Measurements from ENCODE around the gene SYT14.

Gene SYT14

DNA sequence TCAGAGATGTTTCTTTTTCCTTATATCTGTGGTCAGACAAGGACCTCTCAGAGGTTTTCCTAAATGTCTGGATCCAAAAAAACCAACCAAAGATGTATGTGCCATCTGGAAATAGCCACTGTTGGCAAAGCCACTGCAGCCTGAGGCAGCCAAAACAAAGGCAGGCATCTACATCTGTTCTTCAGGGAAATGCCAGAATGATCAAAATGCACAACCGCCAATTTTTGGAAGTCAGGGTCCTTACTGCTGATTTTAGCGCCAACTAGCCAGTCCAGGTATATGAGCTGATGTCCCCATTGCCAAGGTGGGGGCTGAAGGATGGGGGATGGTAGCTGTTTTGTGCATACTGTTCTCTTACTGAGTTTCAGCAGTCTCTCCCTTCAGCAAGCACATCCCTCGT lies 45.9 kb downstream of the SYT14 start:
- Histone ChIP-seq H3K36me3 (no peaks in the 10 kb centered on the region), H3K4me1 (no peaks in the 10 kb centered on the region), H3K4me3 (no peak overlapping the region), H3K27ac (no peak overlapping the region), H3K9me3 (peaks cover 0 to 6% (median 0%) of the 10 kb centered on the region in 3 donors), H3K27me3 (no peaks in the 10 kb centered on the region)
- TF ChIP-seq, protein P1, sequence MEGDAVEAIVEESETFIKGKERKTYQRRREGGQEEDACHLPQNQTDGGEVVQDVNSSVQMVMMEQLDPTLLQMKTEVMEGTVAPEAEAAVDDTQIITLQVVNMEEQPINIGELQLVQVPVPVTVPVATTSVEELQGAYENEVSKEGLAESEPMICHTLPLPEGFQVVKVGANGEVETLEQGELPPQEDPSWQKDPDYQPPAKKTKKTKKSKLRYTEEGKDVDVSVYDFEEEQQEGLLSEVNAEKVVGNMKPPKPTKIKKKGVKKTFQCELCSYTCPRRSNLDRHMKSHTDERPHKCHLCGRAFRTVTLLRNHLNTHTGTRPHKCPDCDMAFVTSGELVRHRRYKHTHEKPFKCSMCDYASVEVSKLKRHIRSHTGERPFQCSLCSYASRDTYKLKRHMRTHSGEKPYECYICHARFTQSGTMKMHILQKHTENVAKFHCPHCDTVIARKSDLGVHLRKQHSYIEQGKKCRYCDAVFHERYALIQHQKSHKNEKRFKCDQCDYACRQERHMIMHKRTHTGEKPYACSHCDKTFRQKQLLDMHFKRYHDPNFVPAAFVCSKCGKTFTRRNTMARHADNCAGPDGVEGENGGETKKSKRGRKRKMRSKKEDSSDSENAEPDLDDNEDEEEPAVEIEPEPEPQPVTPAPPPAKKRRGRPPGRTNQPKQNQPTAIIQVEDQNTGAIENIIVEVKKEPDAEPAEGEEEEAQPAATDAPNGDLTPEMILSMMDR (IDR thresholded peaks at IDR 0.05), result no peak
- intact Hi-C loops (cut with DNase I; ENCODE audit: low total_unique reads), result no loop called here
- DNase-seq, result no peak

DNA sequence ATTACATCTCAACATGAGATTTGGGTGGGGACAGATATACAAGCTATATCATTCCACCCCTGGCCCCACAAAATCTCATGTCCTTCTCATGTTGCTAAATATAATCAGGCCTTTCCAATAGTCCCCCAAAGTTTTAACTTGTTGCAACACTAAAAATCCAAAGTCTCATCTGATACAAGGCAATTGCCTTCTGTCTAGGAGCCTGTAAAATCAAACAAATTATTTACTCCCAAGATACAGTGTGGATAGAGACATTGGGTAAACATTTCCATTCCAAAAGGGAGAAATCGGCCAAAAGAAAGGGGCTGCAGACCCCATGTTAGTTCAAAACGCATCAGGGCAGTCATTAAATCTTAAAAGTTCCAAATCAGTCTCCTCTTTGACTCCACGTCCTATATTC lies 47.0 kb downstream of the SYT14 start:
- Histone ChIP-seq H3K36me3 (no peaks in the 10 kb centered on the region), H3K27me3 (no peaks in the 10 kb centered on the region), H3K9me3 (peaks cover 0 to 6% (median 0%) of the 10 kb centered on the region in 3 donors), H3K4me1 (no peaks in the 10 kb centered on the region), H3K27ac (no peak overlapping the region), H3K4me3 (no peak overlapping the region)
- intact Hi-C loops (cut with DNase I; ENCODE audit: low total_unique reads), result no loop called here
- TF ChIP-seq, protein P1 (IDR thresholded peaks at IDR 0.05), result no peak
- no peak for DNase-seq

DNA sequence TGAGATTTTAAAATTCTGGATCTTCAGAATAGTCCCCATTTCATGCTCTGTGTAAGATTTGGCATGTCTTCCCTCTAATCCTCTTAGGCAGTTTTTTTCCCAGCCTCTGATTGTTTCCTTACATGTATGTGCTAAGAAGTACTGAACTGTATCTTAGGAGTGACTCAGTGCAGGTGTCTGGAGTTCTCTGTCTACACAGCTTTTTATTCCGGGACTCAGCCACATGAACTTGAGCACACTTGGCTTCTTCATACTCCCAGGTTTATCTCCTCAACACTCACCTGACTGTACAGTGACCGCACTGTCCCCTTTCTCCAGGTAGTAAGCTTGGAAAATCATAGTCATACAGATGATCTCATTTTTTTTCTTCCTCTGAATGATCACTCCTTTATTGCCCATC lies 50.7 kb downstream of the SYT14 start:
- no peaks in the 10 kb centered on the region for H3K36me3 ChIP-seq
- peaks cover 0 to 6% (median 0%) of the 10 kb centered on the region in 3 donors for H3K9me3 ChIP-seq
- intact Hi-C loops (cut with DNase I; ENCODE audit: low total_unique reads), result no loop called here
- H3K4me3 ChIP-seq, result no peak overlapping the region
- DNase-seq, result no peak
- H3K27ac ChIP-seq, result no peak overlapping the region
- H3K4me1 ChIP-seq, result no peaks in the 10 kb centered on the region
- no peaks in the 10 kb centered on the region for H3K27me3 ChIP-seq
- TF ChIP-seq, protein P1 (IDR thresholded peaks at IDR 0.05), result no peak

DNA sequence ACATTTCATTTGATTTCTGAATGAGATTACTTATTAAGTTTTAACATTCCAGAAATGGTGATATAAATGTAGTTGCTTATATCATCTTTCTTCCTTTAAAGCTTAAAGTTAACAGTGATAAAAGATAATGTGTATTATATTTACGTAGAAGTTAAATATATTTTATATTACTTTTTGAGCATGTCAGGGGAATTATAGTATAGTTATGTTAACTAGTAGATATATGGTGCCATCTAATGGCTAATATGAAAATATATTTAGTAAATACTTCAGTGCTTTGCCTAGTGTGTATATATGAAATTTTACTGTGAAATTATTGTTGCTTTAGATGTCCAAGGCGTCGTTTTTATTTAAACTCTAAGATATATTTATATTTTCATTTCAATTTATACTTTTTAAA lies 51.5 kb downstream of the SYT14 start:
- H3K4me3 ChIP-seq, result no peak overlapping the region
- H3K4me1 ChIP-seq, result no peaks in the 10 kb centered on the region
- peaks cover 0 to 6% (median 0%) of the 10 kb centered on the region in 3 donors for H3K9me3 ChIP-seq
- no peak for DNase-seq
- no peaks in the 10 kb centered on the region for H3K36me3 ChIP-seq
- intact Hi-C loops (cut with DNase I; ENCODE audit: low total_unique reads), result no loop called here
- no peaks in the 10 kb centered on the region for H3K27me3 ChIP-seq
- no peak overlapping the region for H3K27ac ChIP-seq
- TF ChIP-seq, protein P1 (IDR thresholded peaks at IDR 0.05), result no peak

DNA sequence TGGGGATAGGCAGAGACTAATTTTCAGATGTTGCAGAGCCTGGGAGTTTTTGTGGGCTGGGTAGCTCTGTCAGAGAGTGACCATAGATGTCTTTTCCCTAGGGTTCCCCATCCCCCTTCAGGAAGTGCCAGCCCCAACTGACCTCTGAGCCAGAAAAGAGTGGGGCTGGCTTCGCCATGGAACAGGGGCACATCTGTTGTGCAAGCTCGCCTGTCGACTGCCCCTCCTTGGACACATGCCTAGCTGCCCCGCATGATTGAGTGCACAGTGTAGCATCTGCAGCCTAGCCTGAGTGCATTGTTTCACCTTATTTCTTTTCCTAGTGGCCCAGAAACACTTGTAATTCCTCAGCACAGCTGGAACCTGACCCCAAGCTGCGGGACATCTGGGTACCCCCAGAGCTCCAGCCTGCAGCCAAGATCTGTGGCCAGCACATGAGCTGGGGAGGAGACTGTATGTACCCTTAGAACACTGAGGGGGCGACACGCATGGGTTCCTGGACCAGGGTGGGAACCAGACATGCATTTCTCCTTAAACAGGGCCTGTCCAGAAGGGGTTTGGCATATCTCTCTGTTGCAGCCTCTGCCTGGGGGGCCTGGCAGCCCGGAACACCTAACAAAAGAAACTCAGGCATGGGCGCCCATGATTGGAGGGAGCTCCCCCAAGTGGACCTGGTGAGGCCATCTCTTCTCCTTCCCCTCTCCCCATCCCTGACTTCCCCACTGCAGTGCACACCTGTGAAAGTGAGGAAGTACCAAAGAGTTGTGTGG lies 55.2 kb downstream of the SYT14 start:
- no peaks in the 10 kb centered on the region for H3K27me3 ChIP-seq
- no peak overlapping the region for H3K4me3 ChIP-seq
- intact Hi-C loops (cut with DNase I; ENCODE audit: low total_unique reads), result loop anchor here (10.0 kb wide), 1 partner anchor 128 kb away; no protein-coding TSS in a partner anchor
- no peak overlapping the region for H3K27ac ChIP-seq
- no peaks in the 10 kb centered on the region for H3K9me3 ChIP-seq
- no peaks in the 10 kb centered on the region for H3K4me1 ChIP-seq
- no peaks in the 10 kb centered on the region for H3K36me3 ChIP-seq
- DNase-seq, result no peak
- TF ChIP-seq, protein P1 (IDR thresholded peaks at IDR 0.05), result no peak
